GM12878 (cell line): ENCODE results near the gene S100A9. TPM values are rescaled to one million over a fixed set of nuclear protein-coding genes. Genes with fewer than 3 reads are reported as not detected.

Experiments
- ATAC-seq: fragments of 200-7000 bp; cut with Tn5 transposase; 3 replicates; pipeline ENCODE4 v1.9.1; 2020; ENCODE audit warnings: mild to moderate bottlenecking, moderate library complexity
- BruUV-seq: library from RNA; stranded (reverse); fragments of 400-500 nt; replicated peaks from 2 replicates; lab custom pipeline; 2021; lab: Mats Ljungman, UMichigan
- CTCF ChIA-PET: fragments of 300-600 bp; sonication (Branson Sonifier 250); formaldehyde crosslinking; extraction: SDS; loops from one replicate; lab custom pipeline; 2021; ENCODE audit warnings: inconsistent platforms; lab: Yijun Ruan, JAX
- POLR2A ChIA-PET: fragments of 350-600 bp; formaldehyde crosslinking; extraction: SDS; loops from one replicate; lab custom pipeline; 2021; ENCODE audit warnings: inconsistent platforms; lab: Charles Lee
- RAD21 ChIA-PET: fragments of 300-600 bp; sonication (Branson Sonifier 250); formaldehyde crosslinking; loops from one replicate; lab custom pipeline; 2023; ENCODE audit warnings: antibody characterized with exemption; ENCODE audit not compliant: unreplicated experiment; lab: Charles Lee
- SMC1A ChIA-PET: fragments of 300-600 bp; sonication (Branson Sonifier 250); formaldehyde crosslinking; loops from one replicate; lab custom pipeline; 2023; ENCODE audit not compliant: unreplicated experiment, uncharacterized antibody; lab: Charles Lee
- DNase-seq: peaks from one replicate; pipeline ENCODE4 v3.0.0-alpha.2; 2011; ENCODE audit warnings: low read depth, low spot score
- FAIRE-seq: peaks from 3 replicates; lab custom pipeline; 2011; peaks lifted over from hg19 to GRCh38; lab: Jason Lieb, UNC
- H2AFZ ChIP-seq: 2 replicates; pipeline ENCODE4 v1.6.0; 2011; ENCODE audit warnings: low read depth, low read length, control low read depth; ENCODE audit not compliant: control insufficient read depth
- H3K27ac ChIP-seq: 2 replicates; pipeline ENCODE4 v1.5.1; 2011; ENCODE audit warnings: control low read depth; ENCODE audit not compliant: control insufficient read depth, insufficient read depth
- H3K27me3 ChIP-seq, 2 experiments: replicated peaks in 1 of 2; 2 replicates each; pipeline versions ENCODE4 v1.6.0 to v1.6.1; 2011; ENCODE audit warnings: low read length in 1 of 2; ENCODE audit not compliant: control insufficient read depth in 2 of 2, insufficient read depth in 2 of 2
- H3K36me3 ChIP-seq, 2 experiments: 2 replicates each; pipeline ENCODE4 v1.5.1; 2011; ENCODE audit warnings: low read length in 1 of 2; ENCODE audit not compliant: control insufficient read depth in 2 of 2, insufficient read depth in 2 of 2
- H3K4me1 ChIP-seq: 2 replicates; pipeline ENCODE4 v1.6.1; 2011; ENCODE audit warnings: mild to moderate bottlenecking, low read length, moderate library complexity, mixed read lengths; ENCODE audit not compliant: control insufficient read depth, insufficient read depth
- H3K4me2 ChIP-seq: 2 replicates; pipeline ENCODE4 v1.6.0; 2011; ENCODE audit warnings: control low read depth; ENCODE audit not compliant: control insufficient read depth, insufficient read depth
- H3K4me3 ChIP-seq: fragments of 200-600 bp; sonication (generic); 2 replicates; pipeline ENCODE4 v1.5.1; 2016
- H3K79me2 ChIP-seq: 2 replicates; pipeline ENCODE4 v1.6.0; 2011; ENCODE audit warnings: low read length; ENCODE audit not compliant: control insufficient read depth, insufficient read depth
- H3K9ac ChIP-seq: 2 replicates; pipeline ENCODE4 v1.8.0; 2011; ENCODE audit warnings: low read length, control low read depth, mixed read lengths; ENCODE audit not compliant: control insufficient read depth, insufficient read depth
- H3K9me3 ChIP-seq: replicated peaks from 3 replicates; pipeline ENCODE4 v1.5.1; 2011; ENCODE audit warnings: mild to moderate bottlenecking, low read length; ENCODE audit not compliant: control insufficient read depth, insufficient read depth
- H4K20me1 ChIP-seq: 2 replicates; pipeline ENCODE4 v1.6.0; 2011; ENCODE audit not compliant: control insufficient read depth, insufficient read depth
- BCLAF1 ChIP-seq: fragments of 450-650 bp; IDR thresholded peaks from 2 replicates; pipeline ENCODE4 v1.6.1; 2017; ENCODE audit warnings: antibody characterized with exemption, mild to moderate bottlenecking, moderate library complexity
- BMI1 ChIP-seq: fragments of 450-650 bp; IDR thresholded peaks from 2 replicates; pipeline ENCODE4 v1.6.1; 2016; ENCODE audit warnings: mild to moderate bottlenecking, moderate library complexity, borderline replicate concordance
- CREM ChIP-seq: IDR thresholded peaks from 2 replicates; pipeline ENCODE4 v1.6.1; 2014; ENCODE audit warnings: antibody characterized with exemption, low read depth
- EED ChIP-seq: sonication (generic); IDR thresholded peaks from 2 replicates; pipeline ENCODE4 v1.6.1; 2016; ENCODE audit warnings: antibody characterized with exemption, low read depth
- ETV6 ChIP-seq, 2 experiments: fragments of 450-650 bp in 1 of 2; IDR thresholded peaks in 1 of 2; conservative IDR thresholded peaks in 1 of 2; 2 replicates each; pipeline ENCODE4 v1.6.1; 2014; ENCODE audit warnings: antibody characterized with exemption in 1 of 2, borderline replicate concordance in 1 of 2, low read depth in 1 of 2, mild to moderate bottlenecking in 1 of 2, moderate library complexity in 1 of 2
- FOS ChIP-seq: IDR thresholded peaks from 3 replicates; pipeline ENCODE4 v1.6.1; 2011; ENCODE audit warnings: borderline replicate concordance; ENCODE audit not compliant: insufficient read length; ENCODE audit errors: extremely low read depth
- HDAC6 ChIP-seq: fragments of 200-600 bp; sonication (generic); IDR thresholded peaks from one replicate; pipeline ENCODE4 v1.8.0; 2017; ENCODE audit warnings: antibody characterized with exemption; ENCODE audit not compliant: unreplicated experiment
- JUND ChIP-seq: IDR thresholded peaks from 2 replicates; pipeline ENCODE4 v1.6.1; 2012; ENCODE audit warnings: low read depth, mild to moderate bottlenecking, low read length, improper control_type of control experiment, moderate library complexity
- KAT2A ChIP-seq: conservative IDR thresholded peaks from 2 replicates; pipeline ENCODE4 v1.6.1; 2011; ENCODE audit warnings: low read depth, low read length; ENCODE audit not compliant: control insufficient read depth
- MTA2 ChIP-seq: fragments of 450-650 bp; IDR thresholded peaks from 2 replicates; pipeline ENCODE4 v1.6.1; 2016; ENCODE audit warnings: low read depth, mild to moderate bottlenecking, moderate library complexity
- NR2C1 ChIP-seq: fragments of 450-650 bp; IDR thresholded peaks from 2 replicates; pipeline ENCODE4 v1.6.1; 2017; ENCODE audit warnings: antibody characterized with exemption, mild to moderate bottlenecking, moderate library complexity
- PML ChIP-seq: IDR thresholded peaks from 2 replicates; pipeline ENCODE4 v1.6.1; 2012; ENCODE audit warnings: low read length, inconsistent platforms
- TCF12 ChIP-seq: IDR thresholded peaks from 2 replicates; pipeline ENCODE4 v1.6.1; 2011; ENCODE audit warnings: low read depth, mild to moderate bottlenecking, low read length
- WRNIP1 ChIP-seq: IDR thresholded peaks from 2 replicates; pipeline ENCODE4 v1.6.1; 2011; ENCODE audit warnings: low read depth, low read length, improper control_type of control experiment, borderline replicate concordance
- ZBTB33 ChIP-seq: fragments of 450-650 bp; IDR thresholded peaks from 2 replicates; pipeline ENCODE4 v1.6.1; 2017; ENCODE audit warnings: mild to moderate bottlenecking
- ZNF274 ChIP-seq: IDR thresholded peaks from one replicate; pipeline ENCODE4 v1.8.0; 2011; ENCODE audit not compliant: insufficient read length, insufficient read depth
- WGBS: methylation state at CpG from one replicate; pipeline ENCODE4 v1.1.6; 2016; ENCODE audit warnings: low lambda C conversion rate; ENCODE audit not compliant: insufficient replicate concordance, insufficient coverage; ENCODE audit errors: missing lambda C conversion rate; 5-methylcytosine and 5-hydroxymethylcytosine counted together
- in situ Hi-C: fragments of 300-500 bp; cut with MboI; formaldehyde crosslinking; loops from 9 replicates; pipeline ENCODE4 v1.14.3; 2018; ENCODE audit warnings: mixed read lengths
- intact Hi-C: fragments of 100-400 bp; cut with micrococcal nuclease; formaldehyde crosslinking; loops from one replicate; pipeline ENCODE4 v1.14.2; 2022; ENCODE audit not compliant: unreplicated experiment
- polyA plus RNA-seq, 11 experiments: library from polyadenylated mRNA; depleted of rRNA in 4 of 11; unstranded in 6 of 11; stranded (reverse) in 5 of 11; fragments of >200 nt; fragmentation: Nextera tagmentation in 4 of 11; fragmentation: Illumina TruSeq in 1 of 11; extraction: Ambion mirVana in 4 of 11; extraction: Trizol in 1 of 11; gene quantifications; 1 replicate in 1 of 11; 2 replicates in 10 of 11; pipeline versions ENCODE4 v1.2.1 to v1.2.3, GENCODE V29; 2011 to 2016; ENCODE audit warnings: inconsistent platforms in 2 of 11, missing spikeins in 2 of 11, low read depth in 1 of 11
- total RNA-seq, 4 experiments: library from RNA; depleted of rRNA in 3 of 4; stranded (reverse); fragments of >200 nt in 3 of 4; fragmentation: Illumina TruSeq in 1 of 4; extraction: Trizol in 1 of 4; gene quantifications; 2 replicates each; pipeline versions ENCODE4 v1.2.1 to v1.2.3, GENCODE V29; 2013 to 2021
- TF ChIP-seq, protein P1 (sequence below): fragments of 450-650 bp; IDR thresholded peaks from 2 replicates; pipeline ENCODE4 v1.6.1; 2017; ENCODE audit warnings: mild to moderate bottlenecking, low read depth, inconsistent platforms; ENCODE audit not compliant: poor library complexity, severe bottlenecking

The S100A9 gene
- total and polyA plus RNA-seq, 10 of the 15 experiments (the other 5 are each of a cell fraction or from before 2014, with no cell fraction given), result 0.22 to 1.7 (median 0.49) TPM; not detected in 3

DNA sequence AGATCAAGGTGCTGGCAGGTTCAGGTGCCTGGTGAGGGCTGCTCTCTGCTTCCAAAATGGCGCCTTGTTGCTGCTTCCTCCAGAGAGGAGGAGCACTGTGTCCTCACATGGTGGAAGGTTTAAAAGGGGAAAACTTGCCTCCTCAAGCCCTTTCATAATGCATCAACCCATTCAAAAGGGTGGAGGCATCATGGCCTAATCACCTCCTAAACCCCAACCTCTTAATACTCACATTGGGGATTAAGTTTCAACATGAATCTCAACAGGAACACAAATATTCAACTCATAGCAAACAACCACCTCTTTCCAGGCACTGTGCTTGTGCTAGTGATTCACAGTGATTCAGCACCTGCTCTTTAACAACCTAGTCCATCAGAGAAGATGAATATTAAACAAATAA is 13.6 kb downstream of the S100A9 start:
- ChIA-PET CTCF (no interaction called here), POLR2A (no interaction called here), RAD21 (no interaction called here), SMC1A (no interaction called here)
- TF ChIP-seq JUND, result no peak
- TF ChIP-seq ZNF274, result no peak
- TF ChIP-seq BMI1, result no peak
- no peak for TF ChIP-seq FOS
- TF ChIP-seq HDAC6, result no peak
- no peak for TF ChIP-seq KAT2A
- no peak for TF ChIP-seq PML
- no peak for TF ChIP-seq WRNIP1
- no peak for TF ChIP-seq ZBTB33
- TF ChIP-seq, protein P1, sequence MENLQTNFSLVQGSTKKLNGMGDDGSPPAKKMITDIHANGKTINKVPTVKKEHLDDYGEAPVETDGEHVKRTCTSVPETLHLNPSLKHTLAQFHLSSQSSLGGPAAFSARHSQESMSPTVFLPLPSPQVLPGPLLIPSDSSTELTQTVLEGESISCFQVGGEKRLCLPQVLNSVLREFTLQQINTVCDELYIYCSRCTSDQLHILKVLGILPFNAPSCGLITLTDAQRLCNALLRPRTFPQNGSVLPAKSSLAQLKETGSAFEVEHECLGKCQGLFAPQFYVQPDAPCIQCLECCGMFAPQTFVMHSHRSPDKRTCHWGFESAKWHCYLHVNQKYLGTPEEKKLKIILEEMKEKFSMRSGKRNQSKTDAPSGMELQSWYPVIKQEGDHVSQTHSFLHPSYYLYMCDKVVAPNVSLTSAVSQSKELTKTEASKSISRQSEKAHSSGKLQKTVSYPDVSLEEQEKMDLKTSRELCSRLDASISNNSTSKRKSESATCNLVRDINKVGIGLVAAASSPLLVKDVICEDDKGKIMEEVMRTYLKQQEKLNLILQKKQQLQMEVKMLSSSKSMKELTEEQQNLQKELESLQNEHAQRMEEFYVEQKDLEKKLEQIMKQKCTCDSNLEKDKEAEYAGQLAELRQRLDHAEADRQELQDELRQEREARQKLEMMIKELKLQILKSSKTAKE, result no peak
- TF ChIP-seq MTA2, result no peak
- TF ChIP-seq EED, result no peak
- TF ChIP-seq CREM, result no peak
- no peak for TF ChIP-seq BCLAF1
- TF ChIP-seq TCF12, result no peak
- TF ChIP-seq NR2C1, result no peak
- no peak for TF ChIP-seq ETV6 (conservative IDR thresholded peaks at IDR 0.05 in 1 of 2, IDR thresholded peaks at IDR 0.05 in 1 of 2; ENCODE audit: borderline replicate concordance in 1 of 2, low read depth in 1 of 2)
- Histone ChIP-seq H2AFZ (no peak overlapping the region), H3K27me3 (no peaks in the 10 kb centered on the region), H4K20me1 (no peaks in the 10 kb centered on the region), H3K4me1 (no peaks in the 10 kb centered on the region), H3K9me3 (no peaks in the 10 kb centered on the region), H3K4me2 (no peak overlapping the region), H3K36me3 (no peaks in the 10 kb centered on the region), H3K4me3 (no peak overlapping the region), H3K9ac (no peak overlapping the region), H3K27ac (no peak overlapping the region), H3K79me2 (no peaks in the 10 kb centered on the region)
- ATAC-seq (no peak), DNase-seq (no peak), FAIRE-seq (no peak)
- 7% methylated on average over 1 of the region's 1 CpG for WGBS
- no TSS peak for BruUV-seq
- in situ Hi-C loops (no loop called here), intact Hi-C loops (no loop called here)
